Stimulated activated CD8-positive, alpha-beta memory T cell treated with anti-CD3 and anti-CD28 coated beads, Interleukin-2, amount 100 ng/mL, for 1 hour (primary cell): Measurements from ENCODE around the gene PSMD7.
"Not testable (repeated sequence)": the region's sequence is repeated elsewhere in the genome, so short reads cannot be mapped to it uniquely, and the experiment has no call there.

ENCODE experiments used
- DNase-seq, 2 donors: peaks; one replicate each; pipeline ENCODE4 v3.0.0-alpha.2; 2020; ENCODE audit warnings: low read depth in 2 of 2

The PSMD7 gene

GRCh38 chr16:74297145-74297665, 591 bp downstream of the PSMD7 start:
- no peak for DNase-seq

- DNase-seq = no peak
These were observed 1.5 kb downstream of the PSMD7 start for GRCh38 chr16:74298104-74298503.

- no peak for DNase-seq
These were observed 5.7 kb downstream of the PSMD7 start for GRCh38 chr16:74302341-74302740.

GRCh38 chr16:74304164-74304834, 7.7 kb downstream of the PSMD7 start:
- DNase-seq = no peak

- DNase-seq = no peak
These were observed 8.2 kb downstream of the PSMD7 start for GRCh38 chr16:74304835-74305176.

- DNase-seq = no peak
These were observed 8.7 kb downstream of the PSMD7 start for GRCh38 chr16:74305281-74305680.

GRCh38 chr16:74305978-74306784, 9.6 kb downstream of the PSMD7 start:
- DNase-seq = no peak

GRCh38 chr16:74307383-74307782, 10.8 kb downstream of the PSMD7 start:
- DNase-seq = no peak

- DNase-seq = no peak
These were observed 13.5 kb downstream of the PSMD7 start for GRCh38 chr16:74309789-74310781.

- no peak for DNase-seq
These were observed 18.4 kb downstream of the PSMD7 start for GRCh38 chr16:74315059-74315458.

GRCh38 chr16:74320707-74321106, 24.1 kb downstream of the PSMD7 start:
- DNase-seq = no peak

- DNase-seq = no peak
These were observed 24.7 kb downstream of the PSMD7 start for GRCh38 chr16:74321356-74321755.

- DNase-seq = no peak
These were observed 25.7 kb downstream of the PSMD7 start for GRCh38 chr16:74322301-74322710.

- DNase-seq = not testable (repeated sequence)
These were observed 28.2 kb downstream of the PSMD7 start for GRCh38 chr16:74324777-74325176.

- DNase-seq = no peak
These were observed 29.0 kb downstream of the PSMD7 start for GRCh38 chr16:74325641-74326040.

GRCh38 chr16:74328346-74328745, 31.7 kb downstream of the PSMD7 start:
- not testable (repeated sequence) for DNase-seq

GRCh38 chr16:74332469-74332868, 35.9 kb downstream of the PSMD7 start:
- not testable (repeated sequence) for DNase-seq

GRCh38 chr16:74337506-74337905, 40.9 kb downstream of the PSMD7 start:
- not testable (repeated sequence) for DNase-seq

- not testable (repeated sequence) for DNase-seq
These were observed 42.6 kb downstream of the PSMD7 start for GRCh38 chr16:74339226-74339625.

GRCh38 chr16:74353038-74353437, 56.4 kb downstream of the PSMD7 start:
- DNase-seq = not testable (repeated sequence)
